ENCODE results near the gene ARFGAP1.

The ARFGAP1 gene

DNA sequence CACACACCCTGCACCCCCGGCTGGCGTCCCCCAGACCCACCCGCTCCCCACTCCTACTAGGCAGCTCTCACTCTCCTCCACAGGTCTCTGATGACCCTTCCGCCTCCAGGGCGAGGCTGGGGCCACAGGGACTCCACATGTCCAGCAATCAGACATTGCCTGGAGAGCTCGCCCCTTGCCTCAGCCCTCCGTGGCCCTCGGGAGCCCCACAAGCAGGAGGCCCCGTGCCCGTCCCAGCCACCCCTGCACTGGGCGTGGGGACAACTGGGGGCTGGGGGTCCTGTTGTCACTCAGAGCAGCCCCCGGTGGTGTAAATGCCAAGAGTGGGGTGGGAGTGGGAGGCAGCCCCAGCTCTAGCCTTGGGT is 21.9 kb downstream of the ARFGAP1 start:
- no peak for TF ChIP-seq CTCF (IDR thresholded peaks at IDR 0.05; ENCODE audit: low read length, missing control alignments)

DNA sequence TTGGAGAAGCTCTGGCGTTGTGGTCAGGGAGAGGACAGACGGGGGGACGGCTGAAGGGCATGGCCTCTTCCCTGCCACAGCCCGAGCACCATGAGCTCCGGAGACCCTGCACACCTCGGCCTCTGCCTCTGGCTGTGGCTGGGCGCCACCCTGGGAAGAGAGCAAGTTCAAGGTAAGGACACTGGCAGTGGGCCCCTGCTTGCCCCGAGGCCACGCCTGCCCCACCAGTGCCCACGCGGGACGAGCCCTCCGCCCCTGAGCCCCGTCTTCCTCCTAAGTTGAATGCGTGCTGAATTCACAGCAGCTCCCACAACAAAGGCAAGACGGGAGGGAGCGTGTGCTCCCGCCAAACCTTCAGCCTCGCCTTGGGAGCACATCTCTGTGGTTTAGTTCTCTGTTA is 22.4 kb downstream of the ARFGAP1 start:
- TF ChIP-seq CTCF (IDR thresholded peaks at IDR 0.05; ENCODE audit: low read length, missing control alignments) = no peak
- DNase-seq (ENCODE audit: low read depth) = no peak
- H3K4me3 ChIP-seq (replicated peaks; ENCODE audit: low read depth, low read length) = no peak overlapping the region

More for the DNA sequence above, 21.9 kb downstream of the ARFGAP1 start:
- H3K4me3 ChIP-seq (replicated peaks; ENCODE audit: low read depth, low read length) = no peak overlapping the region
- no peak for DNase-seq (ENCODE audit: low read depth)

DNA sequence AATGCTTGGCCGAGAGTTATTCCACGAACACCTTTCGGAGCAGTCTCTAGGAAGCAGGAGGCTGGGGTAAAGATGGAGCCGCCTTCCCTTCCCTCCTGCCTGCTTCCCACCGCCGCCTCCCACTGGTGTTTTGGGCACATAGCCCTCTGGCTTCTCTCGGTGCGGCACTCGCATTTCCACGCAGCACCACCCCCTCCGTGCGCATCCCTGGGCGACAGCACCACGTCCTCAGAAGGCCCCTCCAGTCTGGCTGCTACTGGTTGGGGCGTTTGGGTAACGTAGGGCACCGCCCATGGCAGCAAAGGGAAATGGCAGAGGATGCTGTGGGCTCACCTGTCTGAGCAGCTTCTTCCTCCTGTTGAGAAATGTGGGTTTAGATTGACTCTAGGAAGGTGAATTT is 22.8 kb downstream of the ARFGAP1 start:
- H3K4me3 ChIP-seq (replicated peaks; ENCODE audit: low read depth, low read length) = no peak overlapping the region
- no peak for DNase-seq (ENCODE audit: low read depth)
- no peak for TF ChIP-seq CTCF (IDR thresholded peaks at IDR 0.05; ENCODE audit: low read length, missing control alignments)

GRCh38 chr20:63295846-63296245 is 23.2 kb downstream of the ARFGAP1 start:
- no peak overlapping the region for H3K4me3 ChIP-seq (replicated peaks; ENCODE audit: low read depth, low read length)
- DNase-seq (ENCODE audit: low read depth) = no peak
- TF ChIP-seq CTCF (IDR thresholded peaks at IDR 0.05; ENCODE audit: low read length, missing control alignments) = no peak

- no peak for DNase-seq (ENCODE audit: low read depth)
- no peak for TF ChIP-seq CTCF (IDR thresholded peaks at IDR 0.05; ENCODE audit: low read length, missing control alignments)
- no peak overlapping the region for H3K4me3 ChIP-seq (replicated peaks; ENCODE audit: low read depth, low read length)
Observed at GRCh38 chr20:63296531-63297299, 24.1 kb downstream of the ARFGAP1 start.

DNA sequence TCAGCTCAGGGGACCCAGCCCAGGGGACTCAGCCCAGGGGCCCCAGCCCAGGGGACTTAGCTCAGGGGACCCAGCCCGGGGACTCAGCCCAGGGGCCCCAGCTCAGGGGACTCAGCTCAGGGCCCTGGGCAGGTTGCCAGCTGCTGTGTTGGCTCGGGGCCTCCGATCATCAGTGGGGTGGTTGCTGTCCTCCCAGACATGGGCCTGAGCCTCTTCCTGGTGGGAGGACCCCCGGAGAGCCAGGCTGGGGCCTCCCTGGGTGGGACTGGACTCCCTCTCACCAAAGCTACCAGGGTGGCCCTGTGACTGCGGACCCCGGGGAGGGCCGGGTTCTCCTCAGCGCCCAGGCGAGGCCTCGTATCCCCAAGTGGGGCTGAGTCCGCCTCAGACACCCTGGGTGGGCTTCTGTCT is 24.8 kb downstream of the ARFGAP1 start:
- TF ChIP-seq CTCF (IDR thresholded peaks at IDR 0.05; ENCODE audit: low read length, missing control alignments) = no peak
- DNase-seq (ENCODE audit: low read depth) = no peak
- H3K4me3 ChIP-seq (replicated peaks; ENCODE audit: low read depth, low read length) = no peak overlapping the region
